DOHH2 (cell line): ENCODE results near the gene DHRS7C.

Experiments used
- H3F3A ChIP-seq: fragments of 200-600 bp; sonication (generic), shearing (Covaris generic); 2 replicates; pipeline ENCODE4 v1.6.0; 2016; ENCODE audit warnings: antibody characterized with exemption, mild to moderate bottlenecking; ENCODE audit not compliant: control insufficient read depth, insufficient read depth
- H3K27ac ChIP-seq: fragments of 200-600 bp; sonication (generic); 2 replicates; pipeline ENCODE4 v1.5.1; 2014; ENCODE audit warnings: low read depth, mild to moderate bottlenecking, low read length, moderate library complexity
- H3K27me3 ChIP-seq: fragments of 200-600 bp; sonication (generic); 2 replicates; pipeline ENCODE4 v1.6.1; 2014; ENCODE audit warnings: mild to moderate bottlenecking, low read length, mixed read lengths; ENCODE audit not compliant: control insufficient read depth
- H3K36me3 ChIP-seq: fragments of 200-600 bp; sonication (generic); 2 replicates; pipeline ENCODE4 v1.6.1; 2014; ENCODE audit warnings: mild to moderate bottlenecking, low read length, moderate library complexity, mixed read lengths; ENCODE audit not compliant: control insufficient read depth
- H3K4me1 ChIP-seq: fragments of 200-600 bp; sonication (generic); 2 replicates; pipeline ENCODE4 v1.6.1; 2014; ENCODE audit warnings: mild to moderate bottlenecking, low read length, mixed read lengths; ENCODE audit not compliant: control insufficient read depth
- H3K4me2 ChIP-seq: fragments of 200-600 bp; sonication (generic); 2 replicates; pipeline ENCODE4 v1.6.0; 2014; ENCODE audit warnings: mild to moderate bottlenecking, low read length, moderate library complexity
- H3K4me3 ChIP-seq: fragments of 200-600 bp; sonication (generic); 2 replicates; pipeline ENCODE4 v1.5.1; 2014; ENCODE audit warnings: mild to moderate bottlenecking, low read length, mixed read lengths
- H3K79me2 ChIP-seq: fragments of 200-600 bp; sonication (generic); 2 replicates; pipeline ENCODE4 v1.6.1; 2014; ENCODE audit warnings: mild to moderate bottlenecking, low read length, mixed read lengths; ENCODE audit not compliant: control insufficient read depth
- H3K9me2 ChIP-seq: fragments of 200-600 bp; sonication (generic); replicated peaks from 2 replicates; pipeline ENCODE4 v1.6.1; 2014; ENCODE audit warnings: mild to moderate bottlenecking, low read length, mixed read lengths; ENCODE audit not compliant: control insufficient read depth
- H3K9me3 ChIP-seq: fragments of 200-600 bp; sonication (generic); 2 replicates; pipeline ENCODE4 v1.6.1; 2014; ENCODE audit warnings: antibody characterized with exemption, low read length, mixed read lengths; ENCODE audit not compliant: control insufficient read depth, insufficient read depth
- H4K20me1 ChIP-seq: fragments of 200-600 bp; sonication (generic); 2 replicates; pipeline ENCODE4 v1.6.0; 2014; ENCODE audit warnings: low read depth, mild to moderate bottlenecking, antibody characterized with exemption, low read length, moderate library complexity; ENCODE audit not compliant: control insufficient read depth, insufficient read depth
- EZH2phosphoT487 ChIP-seq: fragments of 200-600 bp; sonication (generic); IDR thresholded peaks from 2 replicates; pipeline ENCODE4 v1.6.1; 2017; ENCODE audit warnings: borderline replicate concordance, mild to moderate bottlenecking, antibody characterized with exemption, low read length, moderate library complexity, mixed read lengths
- TF ChIP-seq, protein P1 (sequence below): fragments of 200-600 bp; sonication (generic); IDR thresholded peaks from one replicate; pipeline ENCODE4 v1.5.1; 2014; ENCODE audit warnings: antibody characterized with exemption, mild to moderate bottlenecking, low read depth, low read length; ENCODE audit not compliant: poor library complexity, severe bottlenecking

Gene DHRS7C

DNA sequence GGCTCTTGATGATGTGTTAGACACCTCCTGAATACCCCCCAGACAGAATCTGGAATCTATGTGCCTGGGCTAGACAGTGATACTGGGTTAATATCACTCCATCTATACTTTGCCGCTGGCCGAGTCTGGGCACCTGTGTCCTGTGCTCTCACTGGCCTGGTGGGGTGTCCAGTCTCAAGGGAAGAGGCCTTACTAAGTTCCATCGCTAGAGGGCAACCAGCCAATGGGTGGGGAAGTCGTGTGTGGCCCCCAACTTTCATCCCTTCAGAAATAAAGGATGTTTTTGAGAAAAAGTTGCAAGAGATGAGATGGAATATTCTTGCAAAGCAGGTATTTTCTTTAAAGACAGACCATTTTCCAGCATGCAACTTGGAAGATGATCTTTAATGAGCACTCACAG is 32.7 kb upstream of the DHRS7C start:
- TF ChIP-seq EZH2phosphoT487 = no peak
- TF ChIP-seq, protein P1, sequence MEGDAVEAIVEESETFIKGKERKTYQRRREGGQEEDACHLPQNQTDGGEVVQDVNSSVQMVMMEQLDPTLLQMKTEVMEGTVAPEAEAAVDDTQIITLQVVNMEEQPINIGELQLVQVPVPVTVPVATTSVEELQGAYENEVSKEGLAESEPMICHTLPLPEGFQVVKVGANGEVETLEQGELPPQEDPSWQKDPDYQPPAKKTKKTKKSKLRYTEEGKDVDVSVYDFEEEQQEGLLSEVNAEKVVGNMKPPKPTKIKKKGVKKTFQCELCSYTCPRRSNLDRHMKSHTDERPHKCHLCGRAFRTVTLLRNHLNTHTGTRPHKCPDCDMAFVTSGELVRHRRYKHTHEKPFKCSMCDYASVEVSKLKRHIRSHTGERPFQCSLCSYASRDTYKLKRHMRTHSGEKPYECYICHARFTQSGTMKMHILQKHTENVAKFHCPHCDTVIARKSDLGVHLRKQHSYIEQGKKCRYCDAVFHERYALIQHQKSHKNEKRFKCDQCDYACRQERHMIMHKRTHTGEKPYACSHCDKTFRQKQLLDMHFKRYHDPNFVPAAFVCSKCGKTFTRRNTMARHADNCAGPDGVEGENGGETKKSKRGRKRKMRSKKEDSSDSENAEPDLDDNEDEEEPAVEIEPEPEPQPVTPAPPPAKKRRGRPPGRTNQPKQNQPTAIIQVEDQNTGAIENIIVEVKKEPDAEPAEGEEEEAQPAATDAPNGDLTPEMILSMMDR = peak; percentile 21
- H3K27ac ChIP-seq = no peak overlapping the region
- no peaks in the 10 kb centered on the region for H3K79me2 ChIP-seq
- no peak overlapping the region for H3K4me3 ChIP-seq
- H3K27me3 ChIP-seq = no peaks in the 10 kb centered on the region
- H4K20me1 ChIP-seq = no peaks in the 10 kb centered on the region
- no peak overlapping the region for H3K4me2 ChIP-seq
- H3F3A ChIP-seq = no peaks in the 10 kb centered on the region
- no peaks in the 10 kb centered on the region for H3K36me3 ChIP-seq
- no peaks in the 10 kb centered on the region for H3K9me3 ChIP-seq
- H3K4me1 ChIP-seq = no peaks in the 10 kb centered on the region
- no peaks in the 10 kb centered on the region for H3K9me2 ChIP-seq

DNA sequence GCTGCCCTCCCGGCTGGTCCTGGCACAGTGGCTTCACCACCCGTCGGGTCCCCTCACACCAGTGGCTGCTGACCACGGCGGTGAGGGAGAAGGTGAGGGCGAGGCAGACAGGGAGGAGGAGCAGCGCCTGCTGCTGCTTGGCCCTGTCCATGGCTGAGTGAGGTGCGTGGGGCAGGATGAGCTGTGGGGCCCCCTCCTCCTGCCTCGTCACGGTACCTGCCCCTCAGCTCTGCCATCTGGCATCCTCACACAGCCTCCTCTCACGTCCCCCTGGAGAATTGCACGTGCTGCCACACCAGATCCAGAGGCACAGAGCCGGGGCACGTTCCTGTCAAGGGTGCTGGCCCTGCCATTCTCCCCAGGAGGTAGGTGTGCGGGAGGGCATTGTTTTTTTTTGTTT is 30.5 kb upstream of the DHRS7C start, which contains the start of gene GSG1L2:
Gene GSG1L2 (minus strand): TSS at position 159 of the 400 bp plus-strand sequence. CDS start 8 bp downstream, at position 151.
- Histone ChIP-seq H3K27me3 (no peaks in the 10 kb centered on the region), H3K9me3 (no peaks in the 10 kb centered on the region), H3K4me2 (no peak within 1 kb of the TSS), H3K27ac (no peak within 1 kb of the TSS), H3F3A (no peaks in the 10 kb centered on the region), H3K9me2 (no peaks in the 10 kb centered on the region), H3K4me1 (no peaks in the 10 kb centered on the region), H4K20me1 (no peaks in the 10 kb centered on the region), H3K36me3 (no peaks in the 10 kb centered on the region), H3K79me2 (no peaks in the 10 kb centered on the region), H3K4me3 (no peak within 1 kb of the TSS)
- TF ChIP-seq, protein P1 = no peak
- TF ChIP-seq EZH2phosphoT487 = no peak

DNA sequence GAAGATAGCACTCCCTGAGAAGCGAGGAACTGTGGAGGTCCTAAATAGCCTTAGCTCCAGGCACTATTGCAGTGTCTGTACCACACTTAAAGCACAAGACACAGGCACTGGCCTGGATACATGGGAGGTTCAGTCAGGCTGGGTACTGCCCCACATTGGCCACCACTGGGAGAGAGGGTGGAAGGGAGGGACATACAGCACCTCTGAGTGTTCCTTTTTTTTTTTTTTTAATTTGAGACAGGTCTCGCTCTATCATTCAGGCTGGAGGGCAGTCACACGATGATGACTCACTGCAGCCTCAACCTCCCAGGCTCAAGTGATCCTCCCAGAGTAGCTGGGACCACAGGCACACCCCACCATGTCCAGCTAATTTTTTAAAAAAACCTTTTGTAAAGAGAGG is 29.1 kb upstream of the DHRS7C start:
- no peaks in the 10 kb centered on the region for H3K27me3 ChIP-seq
- H3K9me3 ChIP-seq = no peaks in the 10 kb centered on the region
- no peaks in the 10 kb centered on the region for H4K20me1 ChIP-seq
- H3K9me2 ChIP-seq = no peaks in the 10 kb centered on the region
- TF ChIP-seq, protein P1 = no peak
- no peak for TF ChIP-seq EZH2phosphoT487
- H3K4me1 ChIP-seq = no peaks in the 10 kb centered on the region
- no peak overlapping the region for H3K27ac ChIP-seq
- no peaks in the 10 kb centered on the region for H3F3A ChIP-seq
- H3K36me3 ChIP-seq = no peaks in the 10 kb centered on the region
- H3K4me2 ChIP-seq = no peak overlapping the region
- no peak overlapping the region for H3K4me3 ChIP-seq
- no peaks in the 10 kb centered on the region for H3K79me2 ChIP-seq
